C4-2B (cell line): ENCODE data around the gene ZBTB20.

Source experiments
- CTCF ChIP-seq: fragments of 450-650 bp; conservative IDR thresholded peaks from 2 replicates; pipeline ENCODE4 v1.5.1; 2017; ENCODE audit warnings: mild to moderate bottlenecking
- ZFX ChIP-seq: fragments of 450-650 bp; IDR thresholded peaks from 2 replicates; pipeline ENCODE4 v1.6.1; 2017

GRCh38 chr3:114694251-114694650 is 452.8 kb downstream of the ZBTB20 start:
- TF ChIP-seq CTCF (no peak), ZFX (no peak)
